Effector memory CD4-positive, alpha-beta T cell (primary cell): ENCODE measurements around the gene GNG7.
"Not testable (repeated sequence)": the region's sequence is repeated elsewhere in the genome, so short reads cannot be mapped to it uniquely, and the experiment has no call there.

Experiments used
- DNase-seq, 3 donors: peaks; one replicate each; pipeline ENCODE4 v3.0.0-alpha.2; 2020
- H3K27ac ChIP-seq: 2 replicates; pipeline ENCODE4 v1.7.0; 2013; ENCODE audit warnings: mild to moderate bottlenecking, low read length, moderate library complexity; ENCODE audit not compliant: insufficient read depth, poor library complexity, severe bottlenecking
- H3K27me3 ChIP-seq: replicated peaks from 2 replicates; pipeline ENCODE4 v1.7.0; 2013; ENCODE audit warnings: mild to moderate bottlenecking, low read length; ENCODE audit not compliant: insufficient read depth, control insufficient read depth, poor library complexity, severe bottlenecking
- H3K36me3 ChIP-seq: 2 replicates; pipeline ENCODE4 v1.7.0; 2013; ENCODE audit warnings: mild to moderate bottlenecking, low read length, moderate library complexity; ENCODE audit not compliant: control insufficient read depth, insufficient read depth
- H3K4me1 ChIP-seq: 2 replicates; pipeline ENCODE4 v1.7.0; 2013; ENCODE audit warnings: low read length, mild to moderate bottlenecking; ENCODE audit not compliant: control insufficient read depth, insufficient read depth, poor library complexity, severe bottlenecking
- H3K4me3 ChIP-seq: 2 replicates; pipeline ENCODE4 v1.7.0; 2013; ENCODE audit warnings: low read length, low read depth, mild to moderate bottlenecking; ENCODE audit not compliant: insufficient read depth, poor library complexity, severe bottlenecking
- H3K9me3 ChIP-seq: 2 replicates; pipeline ENCODE4 v1.7.0; 2013; ENCODE audit warnings: mild to moderate bottlenecking, low read length, moderate library complexity; ENCODE audit not compliant: control insufficient read depth

GNG7 gene

GRCh38 chr19:2646866-2647535 is 55.5 kb downstream of the GNG7 start:
- H3K4me3 ChIP-seq, result no peak overlapping the region
- no peaks in the 10 kb centered on the region for H3K27me3 ChIP-seq
- H3K4me1 ChIP-seq, result no peaks in the 10 kb centered on the region
- no peaks in the 10 kb centered on the region for H3K36me3 ChIP-seq
- H3K27ac ChIP-seq, result no peak overlapping the region
- H3K9me3 ChIP-seq, result no peaks in the 10 kb centered on the region
- DNase-seq, result no peak

DNA sequence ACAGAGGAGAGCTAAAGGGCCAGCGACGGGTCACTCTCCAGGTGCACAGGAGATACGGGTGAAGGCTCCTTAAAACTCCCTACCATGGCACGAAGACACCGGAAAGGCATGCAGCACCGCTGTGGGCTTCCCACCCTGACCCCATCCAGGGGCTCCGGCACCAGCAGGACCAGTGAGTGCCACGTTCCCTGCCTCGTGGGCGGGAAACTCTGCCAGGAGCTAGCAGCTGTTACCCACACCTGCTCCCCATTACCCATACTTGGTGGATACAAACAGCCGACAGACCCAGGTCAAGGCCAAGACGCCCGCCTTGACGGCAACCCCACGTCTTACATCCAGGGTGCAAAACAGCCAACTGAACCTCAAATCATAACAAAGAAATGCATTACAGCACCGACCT is 56.7 kb downstream of the GNG7 start:
- no peaks in the 10 kb centered on the region for H3K9me3 ChIP-seq
- no peak overlapping the region for H3K4me3 ChIP-seq
- DNase-seq, result no peak
- no peak overlapping the region for H3K27ac ChIP-seq
- H3K4me1 ChIP-seq, result no peaks in the 10 kb centered on the region
- no peaks in the 10 kb centered on the region for H3K36me3 ChIP-seq
- H3K27me3 ChIP-seq, result no peaks in the 10 kb centered on the region

GRCh38 chr19:2643123-2643737 is 59.3 kb downstream of the GNG7 start:
- not testable (repeated sequence) for H3K9me3 ChIP-seq, H3K4me3 ChIP-seq, H3K27ac ChIP-seq, H3K4me1 ChIP-seq, H3K36me3 ChIP-seq, DNase-seq, H3K27me3 ChIP-seq

DNA sequence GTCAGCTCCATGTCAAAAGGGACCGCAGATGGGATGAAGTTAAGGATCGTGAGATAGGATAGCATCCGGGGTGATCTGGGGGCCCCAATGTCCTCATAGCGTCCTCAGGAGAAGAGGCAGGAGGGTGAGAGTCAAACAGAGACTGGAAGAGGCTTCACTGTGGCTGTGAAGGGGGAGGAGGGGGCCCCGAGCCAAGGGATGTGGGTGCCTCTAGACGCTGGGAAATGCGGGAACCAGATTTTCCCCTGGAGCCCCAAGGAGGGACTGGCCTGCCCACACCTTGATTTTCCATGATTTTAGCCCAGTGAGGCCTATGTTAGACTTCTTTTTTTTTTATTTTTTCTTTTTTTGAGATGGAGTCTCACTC is 61.2 kb downstream of the GNG7 start:
- Histone ChIP-seq H3K36me3 (no peaks in the 10 kb centered on the region), H3K4me1 (peaks cover 6% of the 10 kb centered on the region), H3K9me3 (no peaks in the 10 kb centered on the region), H3K27me3 (no peaks in the 10 kb centered on the region), H3K4me3 (no peak overlapping the region), H3K27ac (no peak overlapping the region)
- no peak for DNase-seq

- Histone ChIP-seq H3K27me3 (no peaks in the 10 kb centered on the region), H3K27ac (no peak overlapping the region), H3K9me3 (no peaks in the 10 kb centered on the region), H3K4me3 (no peak overlapping the region), H3K36me3 (no peaks in the 10 kb centered on the region), H3K4me1 (peaks cover 6% of the 10 kb centered on the region)
- no peak for DNase-seq
Observed at GRCh38 chr19:2640563-2641331, 61.7 kb downstream of the GNG7 start.

GRCh38 chr19:2639999-2640398 is 62.5 kb downstream of the GNG7 start:
- Histone ChIP-seq H3K27ac (no peak overlapping the region), H3K9me3 (no peaks in the 10 kb centered on the region), H3K27me3 (no peaks in the 10 kb centered on the region), H3K4me1 (peaks cover 6% of the 10 kb centered on the region), H3K36me3 (no peaks in the 10 kb centered on the region), H3K4me3 (no peak overlapping the region)
- no peak for DNase-seq

- no peak overlapping the region for H3K4me3 ChIP-seq
- no peak overlapping the region for H3K27ac ChIP-seq
- H3K36me3 ChIP-seq, result no peaks in the 10 kb centered on the region
- peaks cover 6% of the 10 kb centered on the region for H3K4me1 ChIP-seq
- no peaks in the 10 kb centered on the region for H3K27me3 ChIP-seq
- no peaks in the 10 kb centered on the region for H3K9me3 ChIP-seq
- DNase-seq, result no peak
Observed at GRCh38 chr19:2638417-2638940, 64.0 kb downstream of the GNG7 start.

DNA sequence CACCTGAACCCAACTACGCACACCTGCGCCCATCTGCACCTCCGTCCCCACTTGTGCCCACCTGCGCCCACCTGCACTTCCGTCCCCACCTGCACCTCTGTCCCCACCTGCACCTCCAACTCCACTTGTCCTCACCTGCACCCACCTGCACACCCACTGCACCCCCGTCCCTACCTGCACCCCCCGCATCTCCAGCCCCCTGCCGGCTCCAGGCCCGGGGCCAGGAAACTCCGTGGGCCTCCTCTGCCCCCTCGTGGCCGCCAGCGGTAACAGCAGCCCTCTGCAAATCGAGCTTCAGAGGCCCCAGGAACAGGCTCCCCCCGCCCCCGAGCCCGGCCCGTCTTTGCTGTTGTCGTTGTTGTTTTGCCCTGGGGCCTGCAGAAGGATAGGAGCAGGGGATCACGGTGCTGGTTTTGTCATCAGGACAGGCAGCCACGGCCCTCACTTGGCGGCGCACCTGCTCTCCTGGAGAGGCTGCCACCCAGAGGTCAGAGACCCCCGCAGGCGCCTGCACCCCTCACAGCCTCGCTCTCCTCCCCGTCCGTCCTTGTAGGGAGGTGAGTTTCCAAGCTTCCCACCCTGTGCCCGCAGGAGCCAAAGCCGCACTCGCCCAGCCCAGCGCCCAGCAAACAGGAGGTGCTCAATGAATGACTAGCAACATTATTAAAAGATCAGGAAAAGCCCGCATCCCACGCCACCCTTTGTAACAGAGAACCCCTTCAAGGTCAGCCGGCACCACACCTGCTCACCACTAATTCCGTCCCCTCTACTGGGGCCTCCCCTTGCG is 65.4 kb downstream of the GNG7 start:
- no peaks in the 10 kb centered on the region for H3K9me3 ChIP-seq
- H3K27ac ChIP-seq, result no peak overlapping the region
- H3K36me3 ChIP-seq, result no peaks in the 10 kb centered on the region
- H3K27me3 ChIP-seq, result no peaks in the 10 kb centered on the region
- peak overlapping the region; percentile 19 for H3K4me3 ChIP-seq
- H3K4me1 ChIP-seq, result peaks cover 6% of the 10 kb centered on the region
- peak; percentile 46 to 63 (median 51) for DNase-seq

DNA sequence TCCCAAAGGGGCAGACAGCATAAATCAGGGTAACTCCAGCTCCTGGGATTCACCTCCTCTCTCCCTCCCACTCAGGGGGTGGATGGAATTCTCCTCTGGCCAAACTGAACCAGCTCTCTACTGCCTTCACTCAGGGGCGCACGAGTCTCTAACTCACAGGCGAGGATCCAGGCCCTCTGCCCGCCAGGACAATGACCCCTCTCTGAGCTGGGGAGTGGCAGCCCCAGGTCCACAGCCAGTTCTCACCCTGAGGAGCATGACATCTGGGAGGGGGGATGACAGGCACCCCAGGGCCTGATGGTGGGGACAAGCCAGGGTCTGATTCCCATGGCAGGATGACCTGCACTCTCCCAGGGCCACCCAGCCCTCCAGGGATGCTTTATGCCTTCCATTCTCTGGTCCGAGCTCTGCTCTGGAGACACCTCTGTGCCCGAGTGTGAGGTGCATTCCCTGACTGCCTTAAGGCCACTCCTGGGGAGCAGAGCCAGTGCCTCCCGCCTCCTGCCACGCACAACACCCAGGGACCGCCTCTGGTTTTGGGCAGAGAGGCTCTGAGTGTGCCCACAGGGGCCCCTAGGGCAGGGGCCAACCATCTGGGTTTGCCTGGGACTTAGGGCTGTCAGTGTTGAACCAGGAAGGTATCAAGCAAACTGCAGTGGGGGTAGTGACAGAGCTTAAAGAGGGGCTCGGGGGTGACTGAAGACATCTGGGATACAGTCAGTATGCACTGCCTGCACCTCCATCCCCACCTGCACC is 66.2 kb downstream of the GNG7 start:
- no peaks in the 10 kb centered on the region for H3K36me3 ChIP-seq
- no peaks in the 10 kb centered on the region for H3K9me3 ChIP-seq
- no peak overlapping the region for H3K27ac ChIP-seq
- H3K4me3 ChIP-seq, result no peak overlapping the region
- no peaks in the 10 kb centered on the region for H3K27me3 ChIP-seq
- DNase-seq, result no peak
- H3K4me1 ChIP-seq, result peaks cover 6% of the 10 kb centered on the region
